GM12874 (cell line): Measurements from ENCODE around the gene DTHD1.

Experiments
- CTCF ChIP-seq: IDR thresholded peaks from 2 replicates; pipeline ENCODE4 v1.5.1; 2011; ENCODE audit warnings: low read depth, mild to moderate bottlenecking, control low read depth, low read length, moderate library complexity; ENCODE audit not compliant: insufficient read depth

The DTHD1 gene

GRCh38 chr4:36273276-36273675 is 8.1 kb upstream of the DTHD1 start:
- TF ChIP-seq CTCF, result no peak

- no peak for TF ChIP-seq CTCF
These were observed 7.3 kb upstream of the DTHD1 start for GRCh38 chr4:36274158-36274557.

GRCh38 chr4:36277533-36277932 is 3.9 kb upstream of the DTHD1 start:
- no peak for TF ChIP-seq CTCF

- TF ChIP-seq CTCF, result no peak
These were observed 2.6 kb upstream of the DTHD1 start for GRCh38 chr4:36278789-36279188.

- TF ChIP-seq CTCF, result no peak
These were observed 861 bp upstream of the DTHD1 start for GRCh38 chr4:36280555-36280954.

- no peak for TF ChIP-seq CTCF
These were observed 1.2 kb downstream of the DTHD1 start for GRCh38 chr4:36282503-36283030.

- TF ChIP-seq CTCF, result no peak
These were observed 2.6 kb downstream of the DTHD1 start for GRCh38 chr4:36283912-36284465.
